HG02884 (cell line): ENCODE measurements around the gene NFS1.
"Not testable (repeated sequence)": the region's sequence is repeated elsewhere in the genome, so short reads cannot be mapped to it uniquely, and the experiment has no call there.

Source experiments
- ATAC-seq: cut with Tn5 transposase; IDR thresholded peaks from one replicate; pipeline ENCODE4 v1.9.1; 2021; ENCODE audit warnings: mild to moderate bottlenecking, moderate library complexity; ENCODE audit not compliant: unreplicated experiment

Gene NFS1

DNA sequence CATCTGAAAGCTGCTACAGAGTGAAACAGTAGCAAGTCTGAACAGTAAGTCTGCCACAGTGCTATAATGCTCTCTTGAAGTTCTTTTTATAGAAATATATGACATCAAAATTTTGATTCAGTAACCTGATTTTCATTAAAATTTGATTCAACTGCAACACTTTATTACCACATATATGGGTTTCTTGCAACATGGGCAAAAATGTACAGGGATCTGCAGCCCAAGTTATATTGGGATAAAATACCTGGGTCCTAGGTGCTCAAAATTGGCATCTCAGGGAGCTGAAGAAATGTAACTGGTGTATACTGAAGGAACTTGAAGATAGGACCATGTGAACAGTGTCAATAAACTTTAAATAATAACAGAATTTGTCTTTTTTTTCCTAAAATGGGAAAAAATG lies 10.9 kb upstream of the NFS1 start:
- no peak for ATAC-seq

DNA sequence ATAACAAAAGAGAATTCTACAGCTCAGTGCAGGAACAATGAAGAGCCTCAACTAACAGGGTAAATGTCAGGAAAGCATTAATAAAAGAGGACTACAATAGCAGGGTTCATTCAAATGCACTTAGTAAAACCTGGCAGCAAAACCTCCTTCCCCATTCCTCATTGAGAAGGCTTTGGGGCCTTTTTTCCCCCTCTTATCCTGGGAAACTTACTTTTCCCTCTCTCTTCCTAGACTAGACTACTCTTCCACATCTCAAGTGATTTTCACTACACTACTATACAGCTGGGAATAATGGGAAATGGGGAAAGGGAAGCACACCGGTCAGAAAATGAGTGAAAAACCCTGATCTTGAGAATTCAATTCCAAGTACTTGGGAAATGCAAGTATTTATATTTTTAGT lies 10.1 kb upstream of the NFS1 start:
- no peak for ATAC-seq

DNA sequence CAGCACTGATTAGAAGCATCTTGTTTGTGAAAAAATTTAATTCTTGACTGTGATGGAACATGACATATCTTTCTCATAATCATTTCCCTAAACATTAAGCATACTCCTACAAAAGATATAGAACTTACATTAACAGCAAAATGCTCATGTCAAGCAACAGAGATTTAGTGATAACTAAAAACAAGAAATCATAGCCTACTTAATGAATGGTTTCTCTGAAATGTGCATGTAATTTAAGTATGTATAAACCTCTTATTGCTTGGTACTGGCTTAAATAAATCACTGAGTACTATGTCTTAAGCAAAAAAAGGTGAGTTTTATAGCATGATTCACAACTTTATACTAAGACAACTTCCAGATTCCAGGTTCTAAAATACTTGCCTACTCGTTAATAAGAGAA lies 9.3 kb upstream of the NFS1 start:
- no peak for ATAC-seq

GRCh38 chr20:35706591-35707529 lies 7.7 kb upstream of the NFS1 start:
- ATAC-seq = not testable (repeated sequence)

GRCh38 chr20:35705894-35706293 lies 6.7 kb upstream of the NFS1 start:
- ATAC-seq = not testable (repeated sequence)

GRCh38 chr20:35704514-35705261 lies 5.5 kb upstream of the NFS1 start:
- no peak for ATAC-seq

- no peak for ATAC-seq
Measured at GRCh38 chr20:35702824-35703695, 3.9 kb upstream of the NFS1 start.

GRCh38 chr20:35702051-35702823 lies 3.1 kb upstream of the NFS1 start:
- no peak for ATAC-seq

DNA sequence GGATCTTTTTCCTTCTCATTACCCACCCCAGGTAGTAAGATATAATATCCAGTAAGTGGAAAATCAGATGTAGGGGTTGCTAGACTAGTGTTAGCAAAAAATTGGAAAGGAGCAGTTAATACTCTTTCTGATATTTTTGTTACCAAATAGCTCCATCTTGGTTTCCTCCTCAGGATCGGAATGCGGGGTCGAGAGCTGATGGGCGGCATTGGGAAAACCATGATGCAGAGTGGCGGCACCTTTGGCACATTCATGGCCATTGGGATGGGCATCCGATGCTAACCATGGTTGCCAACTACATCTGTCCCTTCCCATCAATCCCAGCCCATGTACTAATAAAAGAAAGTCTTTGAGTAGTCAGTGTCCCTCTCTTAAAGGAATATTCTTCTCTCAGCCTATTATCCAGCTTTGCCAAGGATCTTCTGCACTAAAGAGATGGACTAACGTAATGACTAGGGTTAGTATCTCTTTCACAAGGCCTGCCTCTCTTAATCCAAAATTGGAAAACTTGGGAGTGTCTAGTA lies 1.5 kb upstream of the NFS1 start:
- ATAC-seq = no peak

GRCh38 chr20:35699957-35700624 lies 939 bp upstream of the NFS1 start:
- no peak for ATAC-seq

GRCh38 chr20:35698298-35699126 lies 640 bp downstream of the NFS1 start:
- peak; percentile 12 for ATAC-seq

- no peak for ATAC-seq
Measured at GRCh38 chr20:35697696-35698297, 1.4 kb downstream of the NFS1 start.

GRCh38 chr20:35695978-35696377 lies 3.2 kb downstream of the NFS1 start:
- no peak for ATAC-seq

GRCh38 chr20:35695245-35695749 lies 3.9 kb downstream of the NFS1 start:
- ATAC-seq = no peak

- no peak for ATAC-seq
Measured at GRCh38 chr20:35690265-35690664, 8.9 kb downstream of the NFS1 start.

GRCh38 chr20:35686872-35687271 lies 12.3 kb downstream of the NFS1 start:
- not testable (repeated sequence) for ATAC-seq

DNA sequence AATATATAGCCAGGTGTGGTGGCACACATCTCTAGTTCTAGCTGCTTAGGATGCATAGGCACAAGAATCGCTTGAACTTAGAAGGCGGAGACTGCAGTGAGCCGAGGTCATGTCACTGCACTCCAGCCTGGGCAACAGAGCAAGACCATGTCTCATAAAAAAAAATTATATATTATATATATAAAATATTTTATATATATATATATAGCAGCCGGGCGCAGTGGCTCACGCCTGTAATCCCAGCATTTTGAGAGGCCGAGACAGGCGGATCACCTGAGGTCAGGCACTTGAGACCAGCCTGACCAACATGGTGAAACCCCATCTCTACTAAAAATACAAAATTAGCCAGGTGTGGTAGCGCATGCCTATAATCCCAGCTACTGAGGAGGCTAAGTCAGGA lies 13.8 kb downstream of the NFS1 start:
- ATAC-seq = not testable (repeated sequence)

DNA sequence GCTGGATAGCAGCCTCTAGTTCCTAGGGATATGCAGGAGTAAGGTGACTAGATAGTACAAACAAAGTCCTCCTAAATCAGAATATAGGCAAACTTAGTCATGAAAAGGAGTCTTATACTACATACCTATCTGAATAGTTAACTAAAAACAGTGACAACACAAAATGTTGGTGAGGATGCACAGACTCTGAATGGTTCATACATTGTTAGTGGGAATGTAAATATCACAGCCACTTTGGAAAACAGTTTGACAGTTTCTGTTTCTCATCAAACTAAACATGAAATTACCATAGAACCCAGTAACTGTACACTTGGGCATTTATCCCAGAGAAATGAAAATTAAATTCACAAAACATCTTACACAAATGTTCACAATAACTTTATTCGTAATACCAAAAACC lies 17.2 kb downstream of the NFS1 start:
- ATAC-seq = no peak
